GM19452 (cell line): ENCODE data around the gene HKDC1.
"Not testable (repeated sequence)": the region's sequence is repeated elsewhere in the genome, so short reads cannot be mapped to it uniquely, and the experiment has no call there.

Experiments used
- ATAC-seq: cut with Tn5 transposase; IDR thresholded peaks from one replicate; pipeline ENCODE4 v1.9.1; 2021; ENCODE audit not compliant: unreplicated experiment

Gene HKDC1

DNA sequence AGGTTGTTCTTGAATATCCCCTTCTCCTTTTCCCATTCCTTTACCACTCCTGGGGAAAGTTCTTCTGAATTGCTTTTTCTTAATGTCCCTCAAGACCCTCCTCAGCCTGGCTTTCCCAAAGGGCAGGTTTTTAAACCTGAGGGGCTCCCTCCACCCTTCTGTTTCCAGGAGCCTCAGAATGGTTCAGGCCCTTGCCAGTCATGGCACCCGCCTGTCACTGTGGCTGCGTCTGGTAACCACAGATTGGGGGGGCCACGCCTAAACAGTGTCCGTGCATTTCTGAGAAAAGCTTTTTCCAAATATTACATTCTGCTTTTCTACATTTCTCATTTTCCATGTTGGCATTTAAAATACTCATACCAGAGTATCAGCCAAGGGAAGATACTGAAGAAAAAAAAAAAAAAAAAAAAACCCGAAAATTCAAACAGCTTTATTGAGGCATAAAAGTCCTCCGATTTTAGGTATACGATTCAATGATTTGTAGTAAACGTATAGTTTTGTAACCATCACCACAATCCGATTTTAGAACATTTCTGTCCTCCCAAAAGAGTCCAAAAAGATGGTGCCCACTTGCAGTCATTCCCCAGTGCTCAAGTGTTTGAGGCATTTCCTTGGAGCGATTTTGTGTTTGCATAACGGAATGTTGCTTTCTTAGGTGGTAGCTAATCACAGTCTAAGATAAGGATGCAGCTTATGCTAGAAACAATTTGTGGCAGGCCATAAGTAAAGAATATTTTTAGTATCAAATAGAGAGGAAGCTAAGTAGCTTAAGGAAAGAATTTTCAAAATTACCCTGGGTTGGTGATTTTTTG lies 22.1 kb downstream of the HKDC1 start:
- no peak for ATAC-seq

DNA sequence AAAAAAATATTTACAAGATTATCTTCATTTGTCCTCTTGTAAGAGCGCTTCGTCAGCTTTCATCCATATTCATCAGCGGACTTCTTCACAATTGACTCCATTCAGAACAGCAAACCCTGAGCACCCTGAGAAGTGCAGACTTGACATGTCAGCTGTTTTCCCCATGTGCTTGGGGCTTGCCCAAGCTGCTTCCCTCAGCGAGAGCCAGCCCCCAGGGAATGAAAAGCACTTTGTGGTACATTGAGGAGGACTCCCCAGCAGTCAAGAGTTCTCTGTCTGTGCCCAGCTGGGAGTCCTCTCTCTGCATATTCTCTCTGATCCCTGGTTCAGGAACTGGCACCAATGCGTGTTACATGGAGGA lies 22.7 kb downstream of the HKDC1 start:
- no peak for ATAC-seq

DNA sequence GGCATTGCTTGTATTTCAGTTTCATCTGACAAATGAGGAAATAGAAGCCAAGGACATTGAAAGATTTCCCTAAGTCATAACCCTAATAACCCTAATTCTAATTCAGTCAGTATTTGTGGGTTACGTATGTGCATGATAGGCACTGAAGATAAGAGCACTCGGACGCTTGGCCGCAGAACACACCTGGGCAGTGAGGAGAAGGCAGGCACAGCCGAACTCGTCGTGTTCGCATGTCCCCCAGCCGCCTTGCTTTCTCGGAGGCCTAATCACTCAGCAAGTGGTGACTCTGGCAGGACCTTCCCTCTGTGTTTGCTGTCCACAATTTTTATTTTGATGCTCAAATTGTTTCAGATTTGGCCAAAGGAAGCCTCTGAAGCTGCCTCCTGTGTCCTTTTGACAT lies 23.7 kb downstream of the HKDC1 start:
- ATAC-seq, result no peak

DNA sequence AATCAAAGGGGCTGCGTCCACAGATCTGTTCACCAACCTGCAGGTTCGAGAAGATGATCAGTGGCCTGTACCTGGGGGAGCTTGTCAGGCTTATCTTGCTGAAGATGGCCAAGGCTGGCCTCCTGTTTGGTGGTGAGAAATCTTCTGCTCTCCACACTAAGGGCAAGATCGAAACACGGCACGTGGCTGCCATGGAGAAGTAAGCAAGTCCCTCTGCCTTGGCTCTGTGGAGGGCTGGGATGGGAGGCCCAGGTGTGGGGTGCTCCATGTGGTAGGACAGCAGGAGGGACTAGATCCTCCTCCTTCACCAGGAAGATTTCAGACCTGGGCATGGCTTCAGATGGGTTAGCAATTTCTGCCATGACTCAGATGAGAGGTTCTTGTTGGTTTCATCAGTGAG lies 25.9 kb downstream of the HKDC1 start:
- ATAC-seq, result no peak

DNA sequence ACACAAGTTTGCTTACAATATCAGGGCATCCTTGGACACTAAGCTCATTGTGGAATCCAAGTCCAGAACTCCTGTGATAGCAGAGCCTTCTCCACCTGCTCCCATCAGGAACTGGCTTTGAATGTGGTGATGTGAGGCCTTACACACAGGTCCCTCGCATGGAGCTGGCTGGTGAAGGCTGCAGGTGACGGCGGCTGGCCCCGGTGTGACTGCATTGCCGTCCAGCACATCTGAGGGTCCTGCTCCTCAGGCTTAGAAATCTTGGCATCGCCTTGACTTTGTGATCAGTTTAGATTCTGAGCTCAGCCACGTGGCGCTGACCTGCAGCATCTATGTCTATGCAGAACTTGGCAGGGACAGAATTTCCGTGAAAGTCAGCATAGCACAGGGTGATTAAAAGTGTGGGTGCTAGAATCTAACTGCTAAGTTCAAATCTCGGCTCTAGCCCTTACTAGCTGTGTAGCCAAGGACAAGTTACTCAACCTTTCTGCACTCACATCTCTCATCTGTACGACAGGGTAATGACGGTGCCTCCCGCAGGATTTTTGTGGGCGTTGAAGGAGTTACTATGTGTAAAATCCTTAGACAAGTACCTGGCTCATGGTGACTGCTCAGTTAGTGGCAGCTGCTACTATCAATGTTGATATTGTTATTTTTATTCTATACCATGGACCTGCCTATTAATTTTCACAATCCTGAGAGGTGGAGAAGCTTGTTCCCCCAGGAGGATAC lies 26.6 kb downstream of the HKDC1 start:
- ATAC-seq, result no peak

DNA sequence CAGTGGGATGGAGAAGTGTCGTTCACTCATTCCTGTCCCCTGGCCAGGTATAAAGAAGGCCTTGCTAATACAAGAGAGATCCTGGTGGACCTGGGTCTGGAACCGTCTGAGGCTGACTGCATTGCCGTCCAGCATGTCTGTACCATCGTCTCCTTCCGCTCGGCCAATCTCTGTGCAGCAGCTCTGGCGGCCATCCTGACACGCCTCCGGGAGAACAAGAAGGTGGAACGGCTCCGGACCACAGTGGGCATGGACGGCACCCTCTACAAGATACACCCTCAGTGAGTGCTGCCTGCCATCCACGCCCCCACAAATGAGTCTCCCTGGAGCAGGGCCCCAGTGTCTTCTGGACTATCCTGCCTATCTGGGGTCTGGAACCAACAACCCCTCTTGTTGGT lies 27.2 kb downstream of the HKDC1 start:
- no peak for ATAC-seq

DNA sequence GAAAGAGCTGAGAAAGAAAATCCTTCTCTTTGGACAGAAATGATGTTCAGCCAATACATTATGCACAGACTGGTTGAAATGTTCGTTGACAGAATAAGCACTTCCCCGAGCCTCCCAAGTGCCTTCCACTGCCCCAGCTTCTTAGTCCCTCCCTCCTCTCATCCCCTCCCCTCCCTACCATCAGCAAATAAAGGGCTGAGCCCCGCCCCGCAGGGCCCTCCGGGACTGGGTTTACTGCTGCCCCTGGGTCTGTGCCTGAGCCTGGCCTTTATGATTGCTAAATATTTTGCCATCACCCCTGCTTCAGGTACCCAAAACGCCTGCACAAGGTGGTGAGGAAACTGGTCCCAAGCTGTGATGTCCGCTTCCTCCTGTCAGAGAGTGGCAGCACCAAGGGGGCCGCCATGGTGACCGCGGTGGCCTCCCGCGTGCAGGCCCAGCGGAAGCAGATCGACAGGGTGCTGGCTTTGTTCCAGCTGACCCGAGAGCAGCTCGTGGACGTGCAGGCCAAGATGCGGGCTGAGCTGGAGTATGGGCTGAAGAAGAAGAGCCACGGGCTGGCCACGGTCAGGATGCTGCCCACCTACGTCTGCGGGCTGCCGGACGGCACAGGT lies 28.1 kb downstream of the HKDC1 start:
- ATAC-seq, result no peak

DNA sequence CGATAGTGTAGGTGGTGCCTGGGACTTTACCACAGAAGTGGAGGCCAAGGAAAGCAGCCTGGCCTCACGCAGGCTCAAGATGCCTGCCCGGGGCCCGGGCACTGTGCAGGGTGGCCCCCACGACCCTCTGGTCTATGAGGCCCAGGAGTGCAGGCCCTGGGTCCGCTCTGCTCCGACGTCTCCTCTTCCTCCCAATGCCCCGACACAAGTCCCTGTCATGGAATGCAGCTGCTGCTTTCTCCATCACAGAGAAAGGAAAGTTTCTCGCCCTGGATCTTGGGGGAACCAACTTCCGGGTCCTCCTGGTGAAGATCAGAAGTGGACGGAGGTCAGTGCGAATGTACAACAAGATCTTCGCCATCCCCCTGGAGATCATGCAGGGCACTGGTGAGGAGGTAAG lies 29.9 kb downstream of the HKDC1 start:
- ATAC-seq, result no peak

DNA sequence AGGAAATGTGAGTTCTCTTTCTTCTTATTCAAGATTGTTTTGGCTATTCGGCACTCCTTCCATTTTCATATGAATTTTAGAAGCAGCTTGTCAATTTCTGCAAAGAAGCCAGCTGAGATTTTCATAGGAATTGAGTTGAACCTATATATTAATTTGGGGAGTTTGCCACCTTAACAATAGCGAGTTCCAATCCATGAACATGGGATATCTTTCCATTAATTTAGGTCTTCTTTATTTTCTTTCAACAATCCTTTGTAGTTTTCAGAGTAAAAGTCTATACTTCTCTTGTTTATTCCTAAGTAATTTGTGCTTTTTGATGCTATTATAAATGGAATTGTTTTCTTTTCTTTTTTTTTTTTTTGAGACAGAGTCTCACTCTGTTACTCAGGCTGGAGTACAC lies 31.3 kb downstream of the HKDC1 start:
- ATAC-seq, result not testable (repeated sequence)

DNA sequence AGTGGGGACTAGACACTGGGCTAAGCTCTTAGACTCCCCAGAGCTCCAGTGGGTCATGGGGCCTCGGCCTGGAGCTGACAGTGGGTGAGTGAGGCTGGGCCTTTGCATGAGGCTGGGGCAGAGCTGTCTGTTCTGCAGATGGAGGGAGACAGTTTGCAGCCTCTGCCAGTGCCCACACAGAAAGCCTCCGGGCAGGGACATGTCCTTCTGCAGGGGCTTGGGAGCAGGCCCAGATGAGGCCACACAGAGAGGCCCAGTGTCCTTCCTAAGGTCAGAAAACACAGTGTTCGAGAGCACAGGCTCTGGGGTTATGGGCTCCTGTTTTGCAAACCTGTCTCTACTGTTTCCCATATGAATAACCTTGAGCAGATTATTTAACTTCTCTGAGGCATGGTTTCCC lies 33.0 kb downstream of the HKDC1 start:
- ATAC-seq, result no peak

DNA sequence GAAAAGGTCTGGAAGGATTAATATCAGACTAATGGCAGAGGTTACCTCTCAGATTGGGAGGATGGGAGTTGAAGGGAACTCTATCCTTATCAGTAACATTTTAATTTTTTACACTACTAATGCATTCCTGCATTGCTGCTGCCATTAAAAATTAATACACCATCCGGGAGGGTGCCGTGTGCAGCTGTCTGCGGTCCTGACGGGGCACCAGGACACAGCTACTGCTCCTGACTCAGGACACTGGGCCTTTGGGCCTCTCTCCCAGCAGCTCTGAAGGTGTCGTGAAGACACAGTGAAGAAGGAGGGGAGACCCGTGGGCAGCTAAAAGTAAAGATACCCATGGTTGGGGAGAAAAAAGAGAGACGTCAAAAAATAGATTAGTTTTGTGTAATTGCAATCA lies 34.7 kb downstream of the HKDC1 start:
- no peak for ATAC-seq

DNA sequence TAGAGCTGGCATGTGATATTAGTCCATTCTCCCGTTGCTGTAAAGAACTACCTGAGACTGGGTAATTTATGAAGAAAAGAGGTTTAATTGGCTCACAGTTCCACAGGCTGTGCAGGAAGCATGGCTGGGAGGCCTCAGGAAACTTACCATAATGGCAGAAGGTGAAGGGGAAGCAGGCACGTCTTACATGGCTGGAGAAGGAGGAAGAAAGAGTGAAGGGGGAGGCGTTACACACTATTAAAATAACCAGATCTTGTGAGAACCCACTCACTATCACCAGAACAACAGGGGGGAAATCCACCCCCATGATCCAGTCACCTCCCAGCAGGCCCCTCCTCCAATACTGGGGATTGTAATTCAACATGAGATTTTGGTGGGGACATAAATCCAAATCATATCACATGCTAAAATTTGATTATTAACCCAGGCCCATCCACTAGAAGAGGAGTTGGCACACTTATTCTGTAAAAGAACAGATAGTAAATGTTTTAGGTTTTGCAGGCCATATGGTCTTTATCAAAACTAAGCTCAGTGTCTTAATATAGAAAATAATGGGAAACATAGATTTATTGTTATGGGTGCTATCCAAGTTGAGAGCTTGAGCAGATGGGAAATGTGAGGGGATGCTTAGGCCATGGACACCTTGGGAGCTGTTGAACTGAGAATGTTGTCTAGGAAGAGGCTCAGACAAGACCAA lies 39.6 kb downstream of the HKDC1 start:
- no peak for ATAC-seq

DNA sequence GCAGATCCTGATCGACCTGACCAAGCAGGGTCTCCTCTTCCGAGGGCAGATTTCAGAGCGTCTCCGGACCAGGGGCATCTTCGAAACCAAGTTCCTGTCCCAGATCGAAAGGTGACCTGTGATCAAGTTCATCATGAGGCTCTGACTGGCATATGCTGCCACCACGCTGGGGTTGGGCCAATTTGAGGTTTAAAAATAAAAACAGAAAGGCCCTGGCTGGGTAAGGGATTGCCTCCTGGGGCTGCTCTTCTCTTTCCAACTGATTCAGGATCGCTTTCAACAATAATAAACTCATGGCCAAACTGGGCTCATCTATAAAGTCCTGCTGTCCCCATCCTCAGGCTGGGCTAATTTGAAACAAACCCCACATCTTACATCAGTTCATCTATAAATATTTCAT lies 41.1 kb downstream of the HKDC1 start:
- no peak for ATAC-seq

DNA sequence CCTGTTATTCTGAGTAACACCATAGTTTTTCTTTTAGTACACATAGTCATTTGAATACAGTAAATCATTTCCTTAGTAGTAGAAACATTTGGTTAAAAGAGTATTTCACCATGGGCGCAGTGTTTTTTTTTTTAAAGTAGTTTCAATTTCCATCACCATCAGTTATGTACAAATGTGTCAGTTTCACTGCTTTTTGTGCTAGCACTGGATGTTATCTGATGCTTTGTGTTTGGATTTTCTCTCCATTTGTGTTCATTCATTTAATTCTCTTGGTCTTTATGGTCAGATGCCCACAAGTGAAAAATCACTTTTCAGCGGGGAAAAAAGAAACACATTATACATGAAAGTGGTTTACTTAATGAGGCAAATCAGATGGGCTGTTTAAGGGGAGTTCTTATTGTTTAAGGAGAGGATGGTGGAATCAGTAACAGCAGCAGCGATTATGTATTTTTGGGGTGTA lies 42.2 kb downstream of the HKDC1 start:
- no peak for ATAC-seq

DNA sequence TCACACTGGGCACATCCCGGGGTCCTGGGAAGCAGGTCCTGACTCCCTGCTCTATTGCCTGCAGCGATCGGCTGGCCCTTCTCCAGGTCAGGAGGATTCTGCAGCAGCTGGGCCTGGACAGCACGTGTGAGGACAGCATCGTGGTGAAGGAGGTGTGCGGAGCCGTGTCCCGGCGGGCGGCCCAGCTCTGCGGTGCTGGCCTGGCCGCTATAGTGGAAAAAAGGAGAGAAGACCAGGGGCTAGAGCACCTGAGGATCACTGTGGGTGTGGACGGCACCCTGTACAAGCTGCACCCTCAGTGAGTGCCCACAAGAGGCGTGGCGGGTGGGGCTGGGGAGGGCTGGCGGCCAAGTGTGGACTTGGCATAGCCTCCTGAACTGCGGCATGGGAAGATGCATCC lies 45.4 kb downstream of the HKDC1 start:
- no peak for ATAC-seq

DNA sequence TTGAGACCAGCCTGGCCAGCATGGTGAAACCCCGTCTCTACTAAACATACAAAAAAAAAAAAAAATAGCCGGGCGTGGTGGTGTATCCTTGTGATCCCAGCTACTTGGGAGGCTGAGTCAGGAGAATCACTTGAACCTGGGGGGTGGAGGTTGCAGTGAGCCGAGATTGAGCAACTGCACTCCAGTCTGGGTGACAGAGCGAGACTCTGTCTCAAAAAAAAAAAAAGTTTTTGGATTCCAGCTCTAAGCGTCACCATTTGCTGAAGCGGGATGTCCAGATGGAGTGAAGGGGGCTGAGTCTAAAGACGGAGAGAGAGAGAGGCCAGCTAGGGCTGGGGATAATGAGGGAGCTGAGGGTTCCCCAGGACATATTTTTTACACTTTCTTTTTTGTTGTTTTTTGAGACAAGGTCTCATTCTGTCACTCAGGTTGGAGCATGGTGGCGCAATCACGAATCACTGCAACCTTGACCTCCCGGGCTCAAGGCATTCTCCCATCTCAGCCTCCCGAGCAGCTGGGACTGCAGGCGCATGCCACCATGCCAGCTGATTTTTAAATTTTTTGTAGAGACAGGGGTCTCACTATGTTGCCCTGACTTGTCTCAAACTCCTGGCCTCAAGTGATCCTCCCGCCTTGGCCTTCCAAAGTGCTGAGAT lies 48.8 kb downstream of the HKDC1 start:
- no peak for ATAC-seq

DNA sequence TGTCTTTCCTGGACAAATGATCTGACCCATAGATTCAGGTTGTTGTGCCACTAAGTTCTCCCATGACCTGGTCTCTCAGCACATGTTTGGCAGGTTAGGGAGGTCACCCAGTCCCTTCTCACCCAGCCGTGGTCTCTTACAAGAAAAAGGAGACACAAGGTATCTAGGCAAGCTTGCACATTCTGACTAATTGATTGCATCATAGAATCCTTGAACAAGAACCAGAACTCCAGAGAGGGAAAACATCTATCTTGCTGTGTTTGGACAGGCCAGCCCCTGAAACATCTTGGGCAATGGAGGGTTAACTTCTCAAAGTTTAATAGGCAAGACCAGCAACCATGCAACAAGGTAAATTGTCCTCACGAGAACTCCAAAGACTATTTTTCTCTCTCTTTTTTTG lies 49.6 kb downstream of the HKDC1 start:
- no peak for ATAC-seq

DNA sequence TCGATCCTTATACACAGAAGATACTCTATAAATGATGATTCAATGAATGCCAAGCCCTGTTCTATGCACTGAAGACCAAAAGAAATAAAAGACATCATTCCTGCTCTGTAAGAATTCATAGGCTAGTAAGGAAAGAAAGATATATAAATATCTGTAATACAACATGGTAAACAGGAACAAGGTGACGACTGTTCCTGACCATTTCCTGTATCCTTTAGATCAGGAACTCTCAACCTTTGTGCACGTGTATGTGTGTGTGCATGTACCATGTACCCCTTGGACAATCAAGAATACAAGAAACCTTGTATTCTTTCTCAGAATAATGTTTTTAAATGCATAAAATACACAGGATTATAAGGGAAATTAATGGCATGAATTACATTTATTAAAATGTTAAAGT lies 50.9 kb downstream of the HKDC1 start:
- ATAC-seq, result no peak

DNA sequence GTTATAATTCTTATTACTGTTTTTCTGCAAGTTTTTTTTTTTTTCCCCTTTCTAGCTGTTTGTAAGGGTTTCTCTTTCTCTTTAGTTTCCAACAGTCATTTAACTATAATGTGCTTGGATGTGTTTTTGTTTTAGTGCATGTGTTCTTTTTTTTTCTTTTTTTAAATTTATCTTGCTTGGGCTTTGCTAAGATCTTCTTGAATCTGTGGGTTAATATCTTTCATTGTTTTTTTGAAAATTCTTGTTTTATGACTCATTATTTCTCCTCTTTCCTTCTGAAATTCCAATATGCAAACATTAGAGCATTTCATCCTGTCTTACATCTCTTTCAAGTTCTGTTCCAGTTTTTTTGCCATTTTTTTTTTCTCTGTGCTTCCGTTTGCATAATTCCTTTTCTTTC lies 52.5 kb downstream of the HKDC1 start:
- no peak for ATAC-seq

DNA sequence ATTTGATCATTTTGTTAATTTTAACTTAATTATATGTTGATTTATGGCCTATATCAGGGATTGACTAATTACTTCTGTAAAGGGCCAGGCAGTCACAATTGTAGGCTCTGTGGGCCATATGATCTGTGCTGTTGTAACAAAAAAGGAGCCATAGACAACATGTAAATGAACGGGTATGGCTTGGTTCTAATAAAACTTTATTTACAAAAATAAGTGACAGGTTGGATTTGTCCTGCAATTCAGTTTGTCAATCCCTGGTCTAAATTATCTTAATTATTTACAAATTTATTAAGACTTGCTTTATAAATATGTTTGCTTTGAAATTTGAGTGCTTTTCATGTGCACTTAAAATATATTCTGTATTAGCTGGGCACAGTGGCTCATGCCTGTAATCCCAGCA lies 55.3 kb downstream of the HKDC1 start:
- no peak for ATAC-seq

DNA sequence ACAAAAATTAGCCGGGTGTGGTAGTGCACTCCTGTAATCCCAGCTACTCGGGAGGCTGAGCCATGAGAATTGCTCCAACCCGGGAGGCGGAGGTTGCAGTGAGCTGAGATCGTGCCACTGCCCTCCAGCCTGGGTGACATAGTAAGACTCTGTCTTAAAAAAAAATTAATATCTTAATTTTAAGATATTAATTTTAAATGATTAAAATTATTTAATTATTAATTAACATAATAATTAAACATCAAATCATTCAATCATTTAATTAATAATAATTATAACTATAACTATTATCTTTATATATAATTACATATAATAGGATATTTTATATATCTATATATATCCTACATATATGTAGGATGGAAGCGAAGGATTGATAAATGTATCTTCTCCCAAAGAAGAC lies 56.4 kb downstream of the HKDC1 start:
- no peak for ATAC-seq
